Effector CD4-positive, alpha-beta T cell (primary cell): ENCODE data around the gene ADAMTS2.

Experiments
- DNase-seq: peaks from one replicate; pipeline ENCODE4 v3.0.0-alpha.2; 2020

ADAMTS2 gene

GRCh38 chr5:179309383-179309670 is 35.9 kb downstream of the ADAMTS2 start:
- DNase-seq, result no peak

GRCh38 chr5:179308563-179309382 is 36.5 kb downstream of the ADAMTS2 start:
- DNase-seq, result no peak

DNA sequence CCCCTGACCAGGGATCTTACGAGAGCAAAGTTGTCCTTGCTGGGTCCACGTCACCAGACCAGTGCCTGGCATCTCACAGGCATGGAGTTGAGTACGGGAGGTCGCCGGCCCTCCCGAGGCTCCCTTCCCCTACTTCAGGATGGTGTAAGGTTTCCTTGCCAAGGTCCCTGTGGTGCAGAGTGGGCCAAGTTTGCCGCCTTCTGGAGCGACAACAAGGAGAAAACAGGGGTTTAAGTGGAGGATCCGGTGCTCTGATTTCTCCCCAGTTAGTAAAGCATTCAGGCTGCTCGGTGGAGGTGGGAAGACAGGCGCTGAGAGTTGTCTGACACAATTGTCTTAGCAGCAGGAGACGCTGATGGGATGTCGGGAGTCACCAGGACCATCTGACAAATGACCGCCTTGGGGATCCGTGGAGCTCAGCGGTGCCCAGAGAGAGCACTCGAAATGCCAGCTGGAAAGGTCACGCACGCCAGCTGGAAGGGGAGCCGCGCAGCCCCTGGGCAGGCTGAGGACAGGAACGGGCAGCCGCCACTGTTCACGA is 37.3 kb downstream of the ADAMTS2 start:
- DNase-seq, result no peak

DNA sequence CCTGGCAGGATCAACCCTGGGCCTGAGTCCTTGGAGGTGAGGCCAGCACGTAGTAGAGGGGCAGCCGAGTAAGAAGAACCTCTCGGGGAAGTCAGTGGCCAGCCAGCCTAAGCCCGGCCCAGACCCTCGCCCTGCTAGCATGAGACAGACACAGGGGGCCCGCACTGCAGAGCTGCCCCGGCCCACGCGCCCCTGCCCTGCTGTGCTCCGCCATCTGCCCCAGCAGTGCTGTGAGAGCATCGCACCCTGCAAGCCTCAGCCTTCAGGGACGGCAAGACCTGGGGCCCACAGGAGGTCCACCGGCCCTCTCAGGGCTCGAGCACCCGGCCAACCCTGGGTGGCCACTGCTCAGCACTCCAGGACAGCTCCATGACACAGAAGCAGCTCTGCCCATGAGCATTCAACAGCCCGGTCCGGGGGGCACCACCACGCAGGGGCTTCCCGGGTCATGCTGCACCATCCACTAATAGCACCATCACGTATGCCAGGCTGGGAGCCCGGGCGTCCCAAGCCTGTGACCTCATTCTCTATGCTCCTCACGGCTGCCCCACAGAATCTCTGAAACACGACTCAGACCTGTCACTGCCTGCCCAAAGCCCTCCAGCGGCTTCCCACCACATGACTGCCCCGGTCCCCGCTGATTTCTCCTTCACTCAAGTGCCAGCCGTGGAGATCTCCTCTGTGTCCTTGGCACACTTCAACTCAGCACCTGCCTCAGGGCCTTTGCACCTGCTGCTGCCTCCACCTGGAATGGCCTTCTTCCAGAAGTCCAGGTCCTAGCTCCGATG is 38.1 kb downstream of the ADAMTS2 start:
- DNase-seq, result no peak

- no peak for DNase-seq
These were observed 38.9 kb downstream of the ADAMTS2 start for GRCh38 chr5:179306191-179307012.

DNA sequence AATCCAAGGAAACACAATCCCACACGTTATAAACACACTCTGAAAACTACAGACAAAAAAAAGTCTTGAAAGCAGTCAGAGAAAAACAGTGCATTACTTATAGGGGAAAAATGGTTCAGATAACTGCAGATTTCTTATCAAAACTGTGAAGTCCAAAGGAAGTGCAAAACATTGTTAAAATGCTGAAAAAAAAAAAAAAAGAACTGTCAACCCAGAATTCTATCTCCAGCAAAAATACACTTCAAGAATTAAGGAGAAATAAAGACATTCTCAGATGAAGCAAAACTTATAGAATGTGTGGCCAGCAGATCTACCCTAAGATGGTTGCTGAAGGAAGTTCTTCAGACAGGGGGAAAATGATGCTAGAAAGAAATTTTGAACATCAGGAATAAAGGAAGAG is 40.4 kb downstream of the ADAMTS2 start:
- DNase-seq, result no peak

DNA sequence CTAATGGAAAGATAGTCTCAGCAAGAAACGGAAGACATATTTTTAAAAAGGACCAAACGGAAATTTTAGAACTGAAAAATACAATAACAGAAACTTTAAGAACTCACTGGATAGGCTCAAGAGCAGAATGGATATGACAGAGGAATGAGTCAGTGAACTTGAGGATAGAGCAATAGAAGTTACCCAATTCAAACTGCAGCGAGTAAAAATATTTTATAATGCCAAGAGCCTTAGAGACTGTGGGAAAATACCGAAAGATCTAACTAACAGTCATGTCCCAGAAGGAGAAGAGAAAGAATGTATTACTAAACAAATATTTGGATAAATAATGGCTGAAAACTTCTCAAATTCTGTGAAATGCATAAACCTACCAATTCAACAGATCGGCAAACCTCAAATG is 40.8 kb downstream of the ADAMTS2 start:
- DNase-seq, result no peak

- DNase-seq, result no peak
These were observed 41.6 kb downstream of the ADAMTS2 start for GRCh38 chr5:179303451-179304200.

DNA sequence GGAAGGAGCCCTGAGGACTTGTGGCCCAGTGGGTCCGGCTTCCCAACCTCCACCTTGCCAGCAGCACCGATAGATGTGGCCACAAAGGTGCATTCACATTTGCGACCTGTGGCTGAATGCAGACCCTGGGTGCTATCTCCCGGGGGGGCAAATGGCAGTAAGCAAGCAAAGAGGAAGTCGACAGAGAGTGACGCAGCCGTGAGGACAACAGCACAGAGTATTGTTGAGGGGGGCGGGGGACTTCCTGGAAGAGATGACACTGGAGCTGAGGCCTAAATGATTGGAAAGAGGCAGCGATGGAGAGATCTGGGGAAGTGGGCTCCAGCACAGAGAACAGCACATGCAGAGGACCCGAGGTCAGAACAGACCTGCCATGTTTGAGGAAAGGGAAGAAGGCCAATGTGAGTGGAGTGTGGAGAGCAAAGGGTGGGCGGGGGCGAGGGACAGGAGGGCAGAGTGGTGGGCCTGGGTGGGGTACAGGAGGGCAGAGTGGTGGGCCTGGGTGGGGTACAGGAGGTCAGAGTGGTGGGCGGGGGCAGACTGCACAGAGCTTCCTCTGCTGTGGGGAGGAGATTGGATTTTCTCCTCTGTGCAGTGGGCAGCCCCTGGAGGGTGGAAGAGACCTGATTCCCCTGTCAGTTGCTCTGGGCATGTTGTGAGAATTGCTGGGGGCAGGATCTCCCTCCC is 42.6 kb downstream of the ADAMTS2 start:
- DNase-seq, result no peak

DNA sequence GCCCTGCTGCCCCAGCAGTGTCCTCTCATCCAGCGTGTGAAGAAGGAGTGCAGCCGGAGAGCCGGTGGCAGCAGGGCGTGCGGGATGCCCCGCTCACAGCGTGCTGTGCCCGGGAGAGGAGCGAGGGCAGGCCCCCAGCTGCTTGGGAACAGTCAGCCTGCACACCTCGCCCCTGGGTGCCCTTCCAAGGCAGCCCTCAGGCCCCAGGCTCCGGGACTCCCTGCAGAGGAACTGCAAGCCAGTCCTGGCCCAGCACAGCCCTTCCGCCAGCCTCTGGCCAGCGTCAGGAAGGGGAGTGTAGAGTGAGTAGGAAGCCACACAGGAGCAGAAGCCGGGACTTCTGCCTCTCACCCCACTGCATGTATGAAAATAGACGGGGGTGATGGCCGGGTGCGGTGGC is 43.5 kb downstream of the ADAMTS2 start:
- no peak for DNase-seq

- DNase-seq, result no peak
These were observed 43.9 kb downstream of the ADAMTS2 start for GRCh38 chr5:179301376-179301775.

- no peak for DNase-seq
These were observed 44.6 kb downstream of the ADAMTS2 start for GRCh38 chr5:179300581-179301180.

DNA sequence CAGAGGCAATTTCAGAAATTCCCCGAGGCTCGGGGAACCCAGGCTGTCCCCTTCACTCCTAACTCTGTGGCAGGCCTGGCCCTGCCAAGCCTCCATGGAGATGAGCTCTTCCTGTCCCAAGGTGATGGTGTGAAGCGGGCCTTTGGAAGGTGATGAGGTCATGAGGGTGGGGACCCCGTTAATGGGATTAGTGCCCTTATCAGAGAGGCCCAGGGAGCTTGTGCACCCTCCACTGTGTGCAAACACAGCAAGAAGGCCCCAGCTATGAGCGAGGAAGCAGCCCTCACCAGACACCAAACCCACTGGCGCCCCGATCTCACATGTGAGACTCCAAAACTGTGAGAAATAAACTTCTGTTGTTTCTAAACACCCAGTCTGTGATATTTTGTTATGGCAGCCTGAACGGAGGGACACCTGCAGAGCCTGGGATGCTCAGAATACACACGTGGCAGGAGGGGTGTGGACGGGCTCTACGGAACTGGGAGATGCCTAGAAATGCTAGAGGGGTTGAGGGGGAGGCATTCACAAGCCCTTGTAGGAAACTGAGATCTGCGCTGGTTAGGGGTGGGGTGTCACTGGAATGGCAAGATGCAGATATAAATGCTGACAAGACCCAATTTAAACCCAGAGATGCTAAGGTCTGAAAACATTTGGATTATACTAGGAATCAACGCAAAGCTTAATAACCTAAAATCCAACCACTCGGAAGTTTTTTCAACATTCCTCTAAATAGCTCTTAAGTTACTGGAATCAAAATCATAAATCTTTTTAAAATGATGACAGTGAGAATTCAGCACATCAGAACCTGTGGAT is 46.9 kb downstream of the ADAMTS2 start:
- no peak for DNase-seq

DNA sequence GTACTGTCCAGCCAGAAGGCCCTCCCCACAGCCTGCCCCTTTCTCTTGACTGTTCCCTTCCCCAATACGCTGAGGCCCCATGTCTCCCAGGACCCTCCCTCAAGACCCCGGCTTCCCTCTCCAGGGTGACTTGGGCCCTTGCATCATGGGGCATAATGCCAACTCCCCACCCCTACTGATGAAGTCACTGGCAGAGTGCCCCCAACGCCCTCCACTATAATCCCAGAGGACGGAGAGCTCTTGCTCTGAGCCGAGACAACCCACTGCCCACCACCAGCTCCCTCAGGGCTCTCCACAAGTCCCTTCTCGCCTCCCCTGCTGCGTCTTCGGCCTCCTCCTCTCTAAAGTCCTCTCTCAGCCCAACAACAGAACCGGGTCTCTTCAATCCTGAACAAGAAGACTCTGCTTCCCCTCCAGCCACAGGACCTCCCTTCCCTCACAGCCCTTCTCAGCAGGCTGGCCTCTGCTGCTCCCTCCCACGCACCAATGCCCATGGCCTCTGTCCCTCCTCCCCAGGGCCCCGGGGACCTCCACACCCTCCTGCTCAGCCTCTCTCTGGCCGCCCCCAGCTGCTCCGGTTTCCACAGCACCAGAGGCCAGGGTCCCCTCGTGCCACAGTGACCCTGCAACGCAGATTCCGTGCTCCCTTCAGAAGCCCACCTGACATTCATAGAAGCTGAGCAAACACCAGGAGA is 47.6 kb downstream of the ADAMTS2 start:
- DNase-seq, result no peak

- no peak for DNase-seq
These were observed 48.2 kb downstream of the ADAMTS2 start for GRCh38 chr5:179297026-179297425.

- no peak for DNase-seq
These were observed 49.0 kb downstream of the ADAMTS2 start for GRCh38 chr5:179296150-179296821.

DNA sequence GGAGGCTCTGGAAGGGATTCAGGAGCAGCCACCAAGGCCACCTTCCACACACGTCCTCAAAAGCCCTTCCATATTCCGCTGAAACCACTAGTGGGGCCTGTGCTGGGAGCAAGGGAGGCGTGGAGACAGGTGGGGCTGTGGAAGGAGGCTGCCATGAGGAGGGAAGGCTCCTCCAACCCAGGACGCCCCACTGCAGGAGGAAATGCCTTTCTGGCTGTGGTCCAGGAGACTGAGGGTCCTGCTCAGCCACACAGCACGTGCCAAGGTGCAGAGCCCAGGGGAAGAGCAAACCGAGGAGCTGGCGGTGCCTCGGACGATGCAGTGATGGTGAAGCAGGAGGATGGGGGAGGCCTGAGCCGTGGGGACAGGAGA is 49.5 kb downstream of the ADAMTS2 start:
- no peak for DNase-seq

GRCh38 chr5:179294891-179295777 is 50.1 kb downstream of the ADAMTS2 start:
- no peak for DNase-seq
